ENCODE results near the gene RTCB.
A peak's percentile ranks its signal among the peaks of the same experiment; 100 is the strongest.

RTCB gene

GRCh38 chr22:32411829-32412592 lies at the start of gene RTCB:
Gene RTCB (minus strand): TSS chr22:32412247. CDS start chr22:32412156, 91 bp downstream.
- DNase-seq, result peak; percentile 45 to 92 (median 85)

- no peak for DNase-seq
These were observed 45.0 kb upstream of the RTCB start for GRCh38 chr22:32457031-32457430.

- DNase-seq, result no peak
These were observed 36.9 kb upstream of the RTCB start for GRCh38 chr22:32448980-32449379.

- DNase-seq, result no peak
These were observed 34.3 kb upstream of the RTCB start for GRCh38 chr22:32446321-32446720.

- DNase-seq, result no peak
These were observed 32.0 kb upstream of the RTCB start for GRCh38 chr22:32444068-32444467.

- no peak for DNase-seq
These were observed 18.3 kb upstream of the RTCB start for GRCh38 chr22:32430352-32430751.

- no peak for DNase-seq
These were observed 14.8 kb upstream of the RTCB start for GRCh38 chr22:32426881-32427280.

- DNase-seq, result no peak
These were observed 11.6 kb upstream of the RTCB start for GRCh38 chr22:32423664-32424063.

- DNase-seq, result no peak
These were observed 10.0 kb upstream of the RTCB start for GRCh38 chr22:32422062-32422461.

- DNase-seq, result no peak
These were observed 9.4 kb upstream of the RTCB start for GRCh38 chr22:32421484-32421883.

GRCh38 chr22:32417906-32418305 lies 5.9 kb upstream of the RTCB start:
- DNase-seq, result no peak

- no peak for DNase-seq
These were observed 4.6 kb upstream of the RTCB start for GRCh38 chr22:32416556-32417085.

GRCh38 chr22:32414191-32414590 lies 2.1 kb upstream of the RTCB start:
- no peak for DNase-seq

- DNase-seq, result no peak
These were observed 1.7 kb upstream of the RTCB start for GRCh38 chr22:32413719-32414118.

GRCh38 chr22:32411402-32411801 lies 645 bp downstream of the RTCB start:
- DNase-seq, result no peak

GRCh38 chr22:32410459-32410858 lies 1.6 kb downstream of the RTCB start:
- DNase-seq, result no peak

- DNase-seq, result no peak
These were observed 2.1 kb downstream of the RTCB start for GRCh38 chr22:32409977-32410376.

GRCh38 chr22:32407936-32408335 lies 4.1 kb downstream of the RTCB start:
- DNase-seq, result no peak

GRCh38 chr22:32407312-32407711 lies 4.7 kb downstream of the RTCB start:
- DNase-seq, result no peak

- no peak for DNase-seq
These were observed 8.0 kb downstream of the RTCB start for GRCh38 chr22:32404021-32404420.

GRCh38 chr22:32401486-32401885 lies 10.6 kb downstream of the RTCB start:
- no peak for DNase-seq

GRCh38 chr22:32396746-32397145 lies 15.3 kb downstream of the RTCB start:
- DNase-seq, result no peak

GRCh38 chr22:32396255-32396654 lies 15.8 kb downstream of the RTCB start:
- no peak for DNase-seq

- no peak for DNase-seq
These were observed 16.9 kb downstream of the RTCB start for GRCh38 chr22:32395107-32395506.

- DNase-seq, result no peak
These were observed 22.4 kb downstream of the RTCB start for GRCh38 chr22:32389685-32390084.

Measured in C1 segment of cervical spinal cord (tissue), 14 donors.